A549 (cell line): ENCODE data around the gene NGEF. TPM values are rescaled to one million over a fixed set of nuclear protein-coding genes. Genes with fewer than 3 reads are reported as not detected.

Experiments used
- ATAC-seq, 2 experiments: fragments of 200-7000 bp in 1 of 2; fragments of >200 bp in 1 of 2; cut with Nextera tagmentation in 1 of 2; cut with Tn5 transposase in 1 of 2; 3 replicates each; pipeline versions ENCODE4 v1.8.0 to v1.9.1; 2018 to 2020; ENCODE audit warnings: mild to moderate bottlenecking in 1 of 2, moderate library complexity in 1 of 2
- CTCF ChIA-PET: fragments of 300-600 bp; sonication (Branson Sonifier 250); formaldehyde crosslinking; extraction: SDS; loops from one replicate; lab custom pipeline; 2021; ENCODE audit warnings: antibody characterized with exemption, inconsistent platforms; lab: Yijun Ruan, JAX
- POLR2A ChIA-PET: fragments of 350-600 bp; formaldehyde crosslinking; extraction: SDS; loops from one replicate; lab custom pipeline; 2021; ENCODE audit warnings: antibody characterized with exemption, inconsistent platforms; lab: Yijun Ruan, JAX
- DNase-seq, 2 experiments: peaks; one replicate each; pipeline versions ENCODE4 v3.0.0 to v3.0.0-alpha.2; 2011 to 2016; ENCODE audit warnings: low read depth in 1 of 2, low spot score in 1 of 2
- FAIRE-seq: peaks from 2 replicates; lab custom pipeline; 2011; peaks lifted over from hg19 to GRCh38; lab: Jason Lieb, UNC
- H3K27ac ChIP-seq, 2 experiments: fragments of >200 bp; sonication (Bioruptor Twin); formaldehyde crosslinking; 3 replicates each; pipeline ENCODE4 v1.5.1; 2016 to 2017
- H3K4me1 ChIP-seq: fragments of >200 bp; sonication (Bioruptor Twin); formaldehyde crosslinking; 3 replicates; pipeline ENCODE4 v1.6.1; 2016
- H3K4me2 ChIP-seq: fragments of >200 bp; sonication (Bioruptor Twin); formaldehyde crosslinking; 3 replicates; pipeline ENCODE4 v1.6.1; 2016
- H3K4me3 ChIP-seq: fragments of >200 bp; sonication (Bioruptor Twin); formaldehyde crosslinking; 3 replicates; pipeline ENCODE4 v1.5.1; 2016
- H3K9me3 ChIP-seq: fragments of >200 bp; sonication (Bioruptor Twin); formaldehyde crosslinking; 3 replicates; pipeline ENCODE4 v1.6.1; 2016
- ATOH8 ChIP-seq: fragments of 250-450 bp; sonication (Bioruptor Pico); IDR thresholded peaks from 2 replicates; pipeline ENCODE4 v1.5.0; 2020; ENCODE audit warnings: low read depth, mild to moderate bottlenecking, moderate library complexity
- CBX8 ChIP-seq: fragments of 200-600 bp; sonication (generic); IDR thresholded peaks from 2 replicates; pipeline ENCODE4 v1.6.1; 2016
- CHD2 ChIP-seq: fragments of 150-350 bp; IDR thresholded peaks from 2 replicates; pipeline ENCODE4 v1.6.1; 2014; ENCODE audit warnings: low read length; ENCODE audit not compliant: partially characterized antibody
- CHD4 ChIP-seq: fragments of 200-600 bp; sonication (generic); IDR thresholded peaks from 2 replicates; pipeline ENCODE4 v1.6.1; 2016; ENCODE audit warnings: antibody characterized with exemption, mild to moderate bottlenecking, borderline replicate concordance
- EHF ChIP-seq: fragments of 250-450 bp; sonication (Bioruptor Pico); IDR thresholded peaks from 2 replicates; pipeline ENCODE4 v1.5.0; 2020; ENCODE audit warnings: mild to moderate bottlenecking
- ELK1 ChIP-seq: fragments of 150-350 bp; IDR thresholded peaks from 2 replicates; pipeline ENCODE4 v1.6.1; 2014; ENCODE audit warnings: low read depth, mild to moderate bottlenecking, low read length
- EP300 ChIP-seq, 2 experiments: fragments of >200 bp; sonication (Bioruptor Twin); formaldehyde crosslinking; IDR thresholded peaks; 2 replicates in 1 of 2; 3 replicates in 1 of 2; pipeline ENCODE4 v1.6.1; 2016 to 2017
- GATA3 ChIP-seq: IDR thresholded peaks from 2 replicates; pipeline ENCODE4 v1.6.1; 2012; ENCODE audit warnings: borderline replicate concordance
- HEYL ChIP-seq: fragments of 250-450 bp; sonication (Bioruptor Pico); IDR thresholded peaks from 2 replicates; pipeline ENCODE4 v1.8.0; 2021; ENCODE audit warnings: mild to moderate bottlenecking, moderate library complexity
- JUN ChIP-seq, 2 experiments: fragments of >200 bp; sonication (Bioruptor Twin); formaldehyde crosslinking; IDR thresholded peaks; 2 replicates in 1 of 2; 3 replicates in 1 of 2; pipeline ENCODE4 v1.6.1; 2016 to 2017
- MAFK ChIP-seq: fragments of 450-650 bp; IDR thresholded peaks from 2 replicates; pipeline ENCODE4 v1.6.1; 2014; ENCODE audit not compliant: partially characterized antibody
- MAX ChIP-seq: IDR thresholded peaks from 2 replicates; pipeline ENCODE4 v1.6.1; 2012
- MAZ ChIP-seq: fragments of 150-350 bp; IDR thresholded peaks from 2 replicates; pipeline ENCODE4 v1.6.1; 2014; ENCODE audit warnings: antibody characterized with exemption, low read depth, low read length, borderline replicate concordance
- NR3C1 ChIP-seq: fragments of >200 bp; sonication (Bioruptor Twin); formaldehyde crosslinking; IDR thresholded peaks from 3 replicates; pipeline ENCODE4 v1.6.1; 2017
- PBX3 ChIP-seq: IDR thresholded peaks from 2 replicates; pipeline ENCODE4 v1.6.1; 2012
- POLR2A ChIP-seq: IDR thresholded peaks from 2 replicates; pipeline ENCODE4 v1.6.1; 2012; ENCODE audit warnings: mild to moderate bottlenecking, low read length
- POLR2AphosphoS2 ChIP-seq: conservative IDR thresholded peaks from 2 replicates; pipeline ENCODE4 v1.6.1; 2012; ENCODE audit warnings: low read length, improper control_type of control experiment, inconsistent platforms
- RARB ChIP-seq: fragments of 250-450 bp; sonication (Bioruptor Pico); IDR thresholded peaks from 2 replicates; pipeline ENCODE4 v1.8.0; 2021; ENCODE audit warnings: mild to moderate bottlenecking, moderate library complexity
- RCOR1 ChIP-seq: fragments of 150-350 bp; IDR thresholded peaks from 2 replicates; pipeline ENCODE4 v1.6.1; 2014; ENCODE audit warnings: antibody characterized with exemption, low read length, low read depth
- REST ChIP-seq: fragments of 200-600 bp; sonication (generic); IDR thresholded peaks from 2 replicates; pipeline ENCODE4 v1.6.1; 2016; ENCODE audit warnings: antibody characterized with exemption, mild to moderate bottlenecking, moderate library complexity
- RFX5 ChIP-seq: fragments of 450-650 bp; IDR thresholded peaks from 2 replicates; pipeline ENCODE4 v1.7.1; 2014; ENCODE audit warnings: antibody characterized with exemption, mild to moderate bottlenecking, moderate library complexity
- RNF2 ChIP-seq: fragments of 200-600 bp; sonication (generic); IDR thresholded peaks from 2 replicates; pipeline ENCODE4 v1.6.1; 2016; ENCODE audit warnings: low read depth, mild to moderate bottlenecking, antibody characterized with exemption, moderate library complexity, borderline replicate concordance
- SMC3 ChIP-seq: fragments of >200 bp; sonication (Bioruptor Twin); formaldehyde crosslinking; IDR thresholded peaks from 3 replicates; pipeline ENCODE4 v1.6.1; 2018; ENCODE audit warnings: inconsistent platforms
- TP53 ChIP-seq: fragments of 250-450 bp; sonication (Bioruptor Pico); IDR thresholded peaks from 2 replicates; pipeline ENCODE4 v1.5.0; 2021; ENCODE audit warnings: mild to moderate bottlenecking, moderate library complexity
- USF2 ChIP-seq: fragments of 450-650 bp; IDR thresholded peaks from 2 replicates; pipeline ENCODE4 v1.6.1; 2014; ENCODE audit warnings: antibody characterized with exemption
- WGBS: methylation state at CpG from one replicate; pipeline ENCODE4 v1.1.6; 2017; ENCODE audit errors: missing lambda C conversion rate; 5-methylcytosine and 5-hydroxymethylcytosine counted together
- polyA plus RNA-seq, 4 experiments: library from polyadenylated mRNA; depleted of rRNA in 3 of 4; stranded (reverse); fragments of >200 nt; fragmentation: RNase III in 1 of 4; extraction: RNeasy Plus Mini Kit Qiagen cat#74134 plus additional on column Dnase treatment in 1 of 4; gene quantifications; 2 replicates in 3 of 4; 3 replicates in 1 of 4; pipeline ENCODE4 v1.2.3, GENCODE V29; 2011 to 2017

Gene NGEF
- polyA plus RNA-seq, 2 of the 4 experiments (the other 2 are of a cell fraction), result 8.1 to 9.7 TPM

GRCh38 chr2:232890536-232890895, 122.5 kb downstream of the NGEF start:
- 92% methylated on average over 11 of the region's 11 CpGs for WGBS
- ATAC-seq, result no peak
- H3K4me1 ChIP-seq, result no peaks in the 10 kb centered on the region
- no peak for FAIRE-seq
- peak overlapping the region in 1 of 2 experiments; percentile 38; a peak in 1 of 6 replicates for H3K27ac ChIP-seq
- no peak for DNase-seq
- CTCF ChIA-PET, result interaction anchor here (0.8 to 2.1 kb wide), 3 partner anchors 9 to 163 kb away, joined by 3 to 5 read pairs (median 4); no protein-coding TSS in a partner anchor
- TF ChIP-seq NR3C1 (no peak), POLR2AphosphoS2 (no peak), REST (no peak), RCOR1 (no peak), EHF (CRISPR knock-in tag) (no peak), GATA3 (no peak), POLR2A (no peak), RFX5 (no peak), PBX3 (no peak), CHD4 (no peak), EP300 (IDR thresholded peaks at IDR 0.05) (no peak)
- no peak overlapping the region for H3K4me2 ChIP-seq
- H3K9me3 ChIP-seq, result no peaks in the 10 kb centered on the region
- POLR2A ChIA-PET, result no interaction called here
- H3K4me3 ChIP-seq, result no peak overlapping the region

GRCh38 chr2:232889876-232890401, 123.1 kb downstream of the NGEF start:
- 98% methylated on average over 3 of the region's 5 CpGs for WGBS
- DNase-seq (no peak), ATAC-seq (no peak), FAIRE-seq (no peak)
- Histone ChIP-seq H3K9me3 (no peaks in the 10 kb centered on the region), H3K4me1 (no peaks in the 10 kb centered on the region), H3K4me2 (no peak overlapping the region), H3K4me3 (no peak overlapping the region), H3K27ac (no peak overlapping the region)
- ChIA-PET POLR2A (no interaction called here), CTCF (interaction anchor here (1.7 to 2.1 kb wide), 2 partner anchors 9 to 10 kb away, joined by 3 to 5 read pairs; no protein-coding TSS in a partner anchor)
- TF ChIP-seq JUN (IDR thresholded peaks at IDR 0.05), result no peak
- TF ChIP-seq NR3C1, result no peak
- TF ChIP-seq ATOH8 (CRISPR knock-in tag), result no peak
- TF ChIP-seq ELK1, result no peak
- TF ChIP-seq USF2, result no peak
- TF ChIP-seq MAZ, result no peak
- no peak for TF ChIP-seq GATA3
- no peak for TF ChIP-seq TP53 (CRISPR knock-in tag)
- TF ChIP-seq RNF2, result no peak
- TF ChIP-seq HEYL (CRISPR knock-in tag), result no peak
- TF ChIP-seq MAFK, result no peak
- no peak for TF ChIP-seq POLR2AphosphoS2
- TF ChIP-seq CHD2, result no peak
- no peak for TF ChIP-seq RARB (CRISPR knock-in tag)
- TF ChIP-seq CBX8, result no peak
- no peak for TF ChIP-seq SMC3
- TF ChIP-seq MAX, result no peak
